ENCODE results near the gene GAL3ST1. TPM values are rescaled to one million over a fixed set of nuclear protein-coding genes. Genes with fewer than 3 reads are reported as not detected.
"Not testable (repeated sequence)": the region's sequence is repeated elsewhere in the genome, so short reads cannot be mapped to it uniquely, and the experiment has no call there.

GAL3ST1 gene
- total RNA-seq, 1 donor from 2014 or later, result 2.6 TPM

DNA sequence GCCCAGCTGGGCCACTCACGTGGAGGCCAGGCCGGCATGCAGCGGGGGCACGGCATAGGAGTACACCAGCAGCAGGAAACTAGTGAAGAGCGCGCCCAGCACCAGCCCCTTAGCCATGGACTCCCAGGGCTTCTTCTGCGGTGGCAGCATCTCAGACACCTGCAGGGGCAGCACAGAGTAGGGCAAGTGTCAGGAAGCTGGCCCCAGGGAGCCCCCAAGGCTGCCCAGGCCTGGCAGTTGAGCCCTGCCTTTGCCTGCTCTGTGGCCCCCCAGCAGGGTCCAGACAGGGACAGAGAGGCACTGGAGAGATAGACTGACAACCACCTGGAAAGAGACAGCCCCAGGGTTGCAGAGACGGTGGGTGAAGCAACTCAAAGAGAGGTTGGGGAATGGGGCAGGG is 17.2 kb downstream of the GAL3ST1 start:
- H3K27me3 ChIP-seq (ENCODE audit: control insufficient read depth in 3 of 3, insufficient read depth in 3 of 3, low read length in 3 of 3), result peaks cover 0 to 4% (median 3%) of the 10 kb centered on the region in 3 donors
- H3K4me1 ChIP-seq (ENCODE audit: control insufficient read depth in 3 of 3, insufficient read depth in 3 of 3, low read length in 3 of 3), result no peaks in the 10 kb centered on the region
- no peak overlapping the region for H3K27ac ChIP-seq (ENCODE audit: low read depth, low read length)
- no peaks in the 10 kb centered on the region for H3K9me3 ChIP-seq (ENCODE audit: control insufficient read depth in 3 of 3, low read length in 3 of 3)
- no peaks in the 10 kb centered on the region for H3K36me3 ChIP-seq (ENCODE audit: control insufficient read depth in 3 of 3, insufficient read depth in 3 of 3, low read length in 3 of 3)
- no peak overlapping the region for H3K9ac ChIP-seq (ENCODE audit: low read depth in 1 of 3, low read length in 3 of 3)
- no peak overlapping the region for H3K4me3 ChIP-seq (ENCODE audit: low read length in 3 of 3)

DNA sequence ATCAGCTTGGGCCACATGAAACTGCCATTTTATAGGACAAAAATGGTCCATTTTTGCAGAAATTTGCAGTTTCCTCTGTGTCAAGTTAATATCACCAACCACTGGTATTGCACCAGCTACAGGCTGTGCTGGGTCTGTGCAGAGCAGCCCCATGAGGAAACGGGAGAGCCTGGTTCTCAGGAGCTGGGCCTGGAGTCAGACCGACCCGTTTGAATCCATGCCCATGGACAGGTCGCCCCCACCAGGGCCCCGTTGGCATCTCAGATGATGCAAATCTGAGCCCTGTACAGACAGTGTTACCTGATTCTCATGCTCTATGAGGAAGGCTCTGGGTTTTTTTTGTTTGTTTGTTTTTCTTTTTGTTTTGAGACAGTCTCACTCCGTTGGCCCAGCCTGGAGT is 18.1 kb downstream of the GAL3ST1 start:
- Histone ChIP-seq H3K27me3 (ENCODE audit: control insufficient read depth in 3 of 3, insufficient read depth in 3 of 3, low read length in 3 of 3) (peaks cover 0 to under 1% (median 0%) of the 10 kb centered on the region in 3 donors), H3K36me3 (ENCODE audit: control insufficient read depth in 3 of 3, insufficient read depth in 3 of 3, low read length in 3 of 3) (no peaks in the 10 kb centered on the region), H3K27ac (ENCODE audit: low read depth, low read length) (no peak overlapping the region), H3K4me3 (ENCODE audit: low read length in 3 of 3) (no peak overlapping the region), H3K4me1 (ENCODE audit: control insufficient read depth in 3 of 3, insufficient read depth in 3 of 3, low read length in 3 of 3) (no peaks in the 10 kb centered on the region), H3K9ac (ENCODE audit: low read depth in 1 of 3, low read length in 3 of 3) (no peak overlapping the region), H3K9me3 (ENCODE audit: control insufficient read depth in 3 of 3, low read length in 3 of 3) (no peaks in the 10 kb centered on the region)

DNA sequence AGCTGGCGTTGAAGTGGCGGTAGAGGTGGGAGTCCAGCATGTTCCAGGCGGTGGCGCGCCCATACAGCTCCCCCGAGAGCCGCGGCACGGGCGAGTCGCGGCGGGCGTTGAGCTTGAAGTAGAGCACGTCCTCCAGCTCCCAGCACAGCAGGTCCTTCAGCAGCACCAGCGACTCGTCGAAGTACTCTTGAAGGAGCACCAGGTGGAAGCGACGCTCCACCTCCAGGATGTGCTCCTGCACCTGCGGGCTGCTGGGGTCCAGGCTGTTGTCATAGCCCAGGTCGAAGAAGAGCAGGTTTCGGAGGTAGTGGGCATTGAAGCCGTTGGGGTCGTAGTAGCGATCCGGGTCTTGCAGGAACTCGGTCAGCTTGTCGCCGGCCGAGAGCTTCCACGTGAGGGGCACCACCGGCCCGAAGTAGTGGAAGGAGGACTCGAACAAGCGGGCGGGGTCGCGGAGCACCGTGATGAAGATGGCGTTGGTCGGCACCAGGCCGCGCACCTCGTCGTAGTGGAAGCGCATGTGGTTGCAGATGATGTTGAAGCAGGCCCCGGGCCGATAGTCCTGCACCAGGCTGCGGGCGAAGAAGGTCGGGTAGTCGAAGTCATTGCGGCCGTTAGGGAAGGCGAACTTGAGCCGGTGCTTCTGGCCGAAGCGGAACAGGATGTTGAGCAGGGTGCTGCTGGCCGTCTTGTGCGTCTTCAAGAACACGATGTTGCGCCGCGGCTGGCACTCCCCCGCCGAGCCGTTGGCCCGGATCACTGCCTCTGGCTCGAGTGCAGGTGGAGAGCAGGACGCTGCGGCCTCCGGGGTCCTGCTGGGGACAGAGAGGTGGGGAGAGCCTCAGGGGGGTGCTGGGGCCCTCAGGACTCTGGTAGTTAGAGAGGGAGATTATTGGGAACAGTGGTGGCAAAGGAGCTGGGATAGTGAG is 18.9 kb downstream of the GAL3ST1 start:
- Histone ChIP-seq H3K9ac (ENCODE audit: low read depth in 1 of 3, low read length in 3 of 3) (no peak overlapping the region), H3K27ac (ENCODE audit: low read depth, low read length) (no peak overlapping the region), H3K9me3 (ENCODE audit: control insufficient read depth in 3 of 3, low read length in 3 of 3) (no peaks in the 10 kb centered on the region), H3K4me3 (ENCODE audit: low read length in 3 of 3) (no peak overlapping the region), H3K27me3 (ENCODE audit: control insufficient read depth in 3 of 3, insufficient read depth in 3 of 3, low read length in 3 of 3) (no peaks in the 10 kb centered on the region), H3K4me1 (ENCODE audit: control insufficient read depth in 3 of 3, insufficient read depth in 3 of 3, low read length in 3 of 3) (no peaks in the 10 kb centered on the region), H3K36me3 (ENCODE audit: control insufficient read depth in 3 of 3, insufficient read depth in 3 of 3, low read length in 3 of 3) (no peaks in the 10 kb centered on the region)

DNA sequence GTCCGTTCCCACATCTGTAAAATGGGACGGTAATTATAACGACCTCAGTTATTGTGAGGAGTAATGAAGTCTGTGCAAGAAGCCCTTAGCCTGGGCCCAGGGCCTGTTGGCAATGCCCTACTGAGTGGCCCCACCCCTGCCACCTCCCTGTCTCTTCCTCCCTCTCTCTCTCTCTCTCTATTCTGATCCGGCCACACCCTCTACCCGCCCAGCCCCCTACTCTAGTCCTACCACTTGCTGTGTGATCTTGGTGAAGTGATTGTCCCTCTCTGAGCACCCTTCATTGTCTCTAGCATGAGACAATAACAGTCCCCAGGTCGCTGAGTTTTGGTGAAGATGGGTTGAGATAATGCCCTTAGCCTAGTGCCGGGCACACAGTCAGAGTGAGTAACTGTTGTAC is 20.5 kb downstream of the GAL3ST1 start:
- Histone ChIP-seq H3K27ac (ENCODE audit: low read depth, low read length) (no peak overlapping the region), H3K9me3 (ENCODE audit: control insufficient read depth in 3 of 3, low read length in 3 of 3) (no peaks in the 10 kb centered on the region), H3K36me3 (ENCODE audit: control insufficient read depth in 3 of 3, insufficient read depth in 3 of 3, low read length in 3 of 3) (no peaks in the 10 kb centered on the region), H3K4me1 (ENCODE audit: control insufficient read depth in 3 of 3, insufficient read depth in 3 of 3, low read length in 3 of 3) (no peaks in the 10 kb centered on the region), H3K27me3 (ENCODE audit: control insufficient read depth in 3 of 3, insufficient read depth in 3 of 3, low read length in 3 of 3) (no peaks in the 10 kb centered on the region), H3K9ac (ENCODE audit: low read depth in 1 of 3, low read length in 3 of 3) (no peak overlapping the region), H3K4me3 (ENCODE audit: low read length in 3 of 3) (no peak overlapping the region)

DNA sequence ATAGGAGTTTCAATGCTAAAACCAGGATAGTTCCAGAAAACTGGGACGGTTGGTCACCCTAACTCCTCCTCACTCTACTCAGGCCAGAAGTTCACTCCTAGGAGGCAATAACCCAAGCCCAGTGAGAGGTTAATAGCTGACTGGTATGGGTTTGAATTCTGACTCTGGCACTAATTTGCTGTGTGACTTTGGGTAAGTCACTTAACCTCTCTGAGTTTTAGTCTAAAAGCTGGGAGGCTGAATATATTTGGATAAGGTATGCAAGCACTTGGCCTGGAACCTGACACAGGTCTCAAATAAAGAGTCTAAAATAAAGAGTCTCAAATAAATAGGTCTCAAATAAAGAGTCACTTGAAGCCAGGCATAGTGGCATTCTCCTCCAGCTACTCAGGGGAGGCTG is 21.7 kb downstream of the GAL3ST1 start:
- Histone ChIP-seq H3K27me3 (ENCODE audit: control insufficient read depth in 3 of 3, insufficient read depth in 3 of 3, low read length in 3 of 3) (peaks cover 0 to 3% (median 2%) of the 10 kb centered on the region in 3 donors), H3K4me1 (ENCODE audit: control insufficient read depth in 3 of 3, insufficient read depth in 3 of 3, low read length in 3 of 3) (no peaks in the 10 kb centered on the region), H3K4me3 (ENCODE audit: low read length in 3 of 3) (no peak overlapping the region), H3K9ac (ENCODE audit: low read depth in 1 of 3, low read length in 3 of 3) (no peak overlapping the region), H3K36me3 (ENCODE audit: control insufficient read depth in 3 of 3, insufficient read depth in 3 of 3, low read length in 3 of 3) (no peaks in the 10 kb centered on the region), H3K9me3 (ENCODE audit: control insufficient read depth in 3 of 3, low read length in 3 of 3) (no peaks in the 10 kb centered on the region), H3K27ac (ENCODE audit: low read depth, low read length) (no peak overlapping the region)

DNA sequence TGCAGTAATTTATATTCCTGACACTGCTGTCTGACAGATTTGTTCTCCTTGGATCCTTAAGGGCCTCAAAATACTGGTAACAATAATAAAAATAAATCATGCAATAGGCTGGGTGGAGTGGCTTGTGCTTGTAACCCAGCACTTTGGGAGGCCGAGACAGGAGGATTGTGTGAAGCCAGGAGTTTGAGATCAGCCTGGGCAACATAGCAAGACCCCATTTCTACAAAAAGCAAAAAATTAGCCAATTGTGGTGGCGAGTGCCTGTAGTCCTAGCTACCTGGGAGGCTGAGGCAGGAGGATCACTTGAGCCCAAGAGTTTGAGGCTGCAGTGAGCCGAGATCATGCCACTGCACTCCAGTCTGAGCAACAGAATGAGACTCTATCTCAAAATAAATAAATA is 22.7 kb downstream of the GAL3ST1 start:
- not testable (repeated sequence) for H3K9ac ChIP-seq (ENCODE audit: low read depth in 1 of 3, low read length in 3 of 3); H3K36me3 ChIP-seq (ENCODE audit: control insufficient read depth in 3 of 3, insufficient read depth in 3 of 3, low read length in 3 of 3); H3K27ac ChIP-seq (ENCODE audit: low read depth, low read length); H3K9me3 ChIP-seq (ENCODE audit: control insufficient read depth in 3 of 3, low read length in 3 of 3); H3K4me1 ChIP-seq (ENCODE audit: control insufficient read depth in 3 of 3, insufficient read depth in 3 of 3, low read length in 3 of 3); H3K4me3 ChIP-seq (ENCODE audit: low read length in 3 of 3)
- H3K27me3 ChIP-seq (ENCODE audit: control insufficient read depth in 3 of 3, insufficient read depth in 3 of 3, low read length in 3 of 3), result peaks cover 0 to 11% (median 5%) of the 10 kb centered on the region in 3 donors

DNA sequence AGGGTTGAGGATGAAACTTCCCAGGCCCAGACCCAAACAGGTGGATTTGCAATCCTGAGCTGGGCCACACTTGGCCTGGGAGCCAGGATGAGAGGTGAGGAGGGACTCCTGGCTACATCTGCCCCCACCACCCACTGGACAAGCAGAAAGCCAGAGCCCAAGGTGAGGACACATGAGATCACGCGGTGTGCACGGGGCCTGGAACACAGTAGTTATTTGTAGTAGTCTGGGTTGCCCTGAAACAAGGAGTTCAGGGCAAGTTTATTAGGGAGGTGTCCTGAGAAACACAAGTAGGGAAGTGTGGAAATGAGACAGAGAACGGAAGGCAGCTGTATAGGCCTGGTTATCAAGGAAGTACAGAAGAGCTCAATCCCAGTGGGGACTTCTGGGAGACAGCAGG is 27.3 kb downstream of the GAL3ST1 start:
- Histone ChIP-seq H3K4me3 (ENCODE audit: low read length in 3 of 3) (no peak overlapping the region), H3K27me3 (ENCODE audit: control insufficient read depth in 3 of 3, insufficient read depth in 3 of 3, low read length in 3 of 3) (peaks cover 14 to 36% (median 34%) of the 10 kb centered on the region in 3 donors), H3K27ac (ENCODE audit: low read depth, low read length) (no peak overlapping the region), H3K9me3 (ENCODE audit: control insufficient read depth in 3 of 3, low read length in 3 of 3) (no peaks in the 10 kb centered on the region), H3K36me3 (ENCODE audit: control insufficient read depth in 3 of 3, insufficient read depth in 3 of 3, low read length in 3 of 3) (no peaks in the 10 kb centered on the region), H3K4me1 (ENCODE audit: control insufficient read depth in 3 of 3, insufficient read depth in 3 of 3, low read length in 3 of 3) (no peaks in the 10 kb centered on the region), H3K9ac (ENCODE audit: low read depth in 1 of 3, low read length in 3 of 3) (no peak overlapping the region)

DNA sequence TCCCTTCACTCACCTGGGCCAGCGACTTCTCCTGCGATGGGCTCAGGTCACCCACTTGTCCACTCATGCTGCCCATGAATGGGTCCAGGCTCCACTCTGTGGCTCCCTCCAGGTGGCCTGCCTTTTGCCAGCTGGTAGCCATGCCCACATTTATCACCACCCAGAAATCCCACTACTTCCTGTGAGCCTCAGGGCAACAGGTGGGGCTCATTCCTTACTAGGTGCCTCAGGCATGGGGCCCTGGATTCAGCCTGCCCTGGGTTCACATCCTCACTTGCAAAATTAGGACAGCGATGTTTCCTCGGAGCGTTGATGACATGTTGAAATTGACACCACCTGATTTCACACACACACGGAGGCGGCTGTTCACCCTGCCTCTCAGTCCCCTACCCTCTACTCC is 27.8 kb downstream of the GAL3ST1 start, which contains the start of gene SEC14L6:
SEC14L6 (minus strand) TSS at position 126 of the 400 bp plus-strand sequence; CDS start at position 67, 59 bp downstream.
- no peaks in the 10 kb centered on the region for H3K36me3 ChIP-seq (ENCODE audit: control insufficient read depth in 3 of 3, insufficient read depth in 3 of 3, low read length in 3 of 3)
- no peak within 1 kb of the TSS for H3K9ac ChIP-seq (ENCODE audit: low read depth in 1 of 3, low read length in 3 of 3)
- no peaks in the 10 kb centered on the region for H3K9me3 ChIP-seq (ENCODE audit: control insufficient read depth in 3 of 3, low read length in 3 of 3)
- H3K4me3 ChIP-seq (ENCODE audit: low read length in 3 of 3), result no peak within 1 kb of the TSS
- no peak within 1 kb of the TSS for H3K27ac ChIP-seq (ENCODE audit: low read depth, low read length)
- H3K4me1 ChIP-seq (ENCODE audit: control insufficient read depth in 3 of 3, insufficient read depth in 3 of 3, low read length in 3 of 3), result peaks cover 0 to 3% (median 0%) of the 10 kb centered on the region in 3 donors
- peaks cover 15 to 40% (median 34%) of the 10 kb centered on the region in 3 donors for H3K27me3 ChIP-seq (ENCODE audit: control insufficient read depth in 3 of 3, insufficient read depth in 3 of 3, low read length in 3 of 3)

DNA sequence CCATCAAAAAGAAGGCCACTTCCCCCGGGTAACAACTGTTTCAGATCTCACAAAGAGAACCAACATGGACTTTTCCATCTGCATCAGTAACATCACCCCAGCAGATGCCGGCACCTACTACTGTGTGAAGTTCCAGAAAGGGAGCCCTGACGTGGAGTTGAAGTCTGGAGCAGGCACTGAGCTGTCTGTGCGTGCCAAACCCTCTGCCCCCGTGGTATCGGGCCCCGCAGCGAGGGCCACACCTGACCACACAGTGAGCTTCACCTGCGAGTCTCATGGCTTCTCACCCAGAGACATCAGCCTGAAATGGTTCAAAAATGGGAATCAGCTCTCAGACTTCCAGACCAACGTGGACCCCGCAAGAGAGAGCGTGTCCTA is 31.7 kb downstream of the GAL3ST1 start:
- H3K9me3 ChIP-seq (ENCODE audit: control insufficient read depth in 3 of 3, low read length in 3 of 3), result no peaks in the 10 kb centered on the region
- no peak overlapping the region for H3K9ac ChIP-seq (ENCODE audit: low read depth in 1 of 3, low read length in 3 of 3)
- H3K27ac ChIP-seq (ENCODE audit: low read depth, low read length), result no peak overlapping the region
- H3K4me3 ChIP-seq (ENCODE audit: low read length in 3 of 3), result no peak overlapping the region
- H3K36me3 ChIP-seq (ENCODE audit: control insufficient read depth in 3 of 3, insufficient read depth in 3 of 3, low read length in 3 of 3), result no peaks in the 10 kb centered on the region
- peaks cover 0 to 3% (median 0%) of the 10 kb centered on the region in 3 donors for H3K4me1 ChIP-seq (ENCODE audit: control insufficient read depth in 3 of 3, insufficient read depth in 3 of 3, low read length in 3 of 3)
- peaks cover 17 to 40% (median 32%) of the 10 kb centered on the region in 3 donors for H3K27me3 ChIP-seq (ENCODE audit: control insufficient read depth in 3 of 3, insufficient read depth in 3 of 3, low read length in 3 of 3)

Measured in skeletal muscle tissue (tissue), 4 donors.